OCI-LY7 (cell line): ENCODE measurements around the gene MRRF.

ENCODE experiments used
- EZH2phosphoT487 ChIP-seq: fragments of 200-600 bp; sonication (generic); IDR thresholded peaks from 2 replicates; pipeline ENCODE4 v1.6.1; 2018; ENCODE audit warnings: low read depth, borderline replicate concordance, mild to moderate bottlenecking, mixed run types, antibody characterized with exemption, low read length, moderate library complexity, mixed read lengths
- TF ChIP-seq, protein P1 (sequence below): fragments of 200-600 bp; sonication (generic); conservative IDR thresholded peaks from 2 replicates; pipeline ENCODE4 v1.5.1; 2014; ENCODE audit warnings: mild to moderate bottlenecking, antibody characterized with exemption, low read length, moderate library complexity, mixed read lengths

DNA sequence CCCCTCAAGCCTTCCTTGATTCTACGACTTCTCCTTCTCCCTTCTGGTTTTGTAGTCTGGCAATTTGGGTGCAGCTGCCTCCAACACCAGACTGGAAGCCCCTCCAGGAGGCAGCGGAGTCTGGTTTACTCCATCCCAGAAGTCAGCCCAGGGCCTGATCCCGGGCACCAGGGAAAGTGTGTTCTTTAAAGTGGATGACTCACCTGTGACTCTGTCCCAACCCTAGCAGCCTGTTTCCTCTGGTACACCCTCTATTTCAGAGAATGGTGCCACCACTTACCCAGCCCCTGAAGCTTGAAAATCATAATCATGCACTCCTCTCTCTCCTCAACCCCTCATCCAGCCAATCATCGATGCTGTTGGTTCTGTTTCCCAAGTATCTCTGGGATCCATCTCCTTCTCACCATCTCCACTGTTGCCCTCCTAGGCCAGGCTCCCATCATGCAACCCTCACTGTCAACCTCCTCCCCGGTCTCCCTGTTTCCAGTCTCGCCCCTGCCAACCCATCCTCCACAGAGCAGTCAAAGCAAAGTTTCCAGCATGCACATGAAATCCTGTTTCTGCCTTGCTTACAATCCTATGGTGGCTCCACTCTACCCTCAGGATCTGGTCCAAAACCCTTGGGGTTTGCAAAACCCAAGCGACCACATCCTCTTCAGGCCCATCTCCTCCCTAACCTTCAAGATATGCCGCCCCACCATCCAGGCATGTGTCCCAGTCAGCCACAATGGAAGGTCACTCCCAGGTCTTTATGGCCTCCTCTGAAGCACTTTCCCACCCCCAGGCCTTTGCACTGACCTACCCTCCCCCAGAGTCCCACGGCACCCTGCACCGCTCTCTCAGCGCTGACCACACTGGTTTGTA, 46.4 kb upstream of the MRRF start:
- TF ChIP-seq, protein P1, sequence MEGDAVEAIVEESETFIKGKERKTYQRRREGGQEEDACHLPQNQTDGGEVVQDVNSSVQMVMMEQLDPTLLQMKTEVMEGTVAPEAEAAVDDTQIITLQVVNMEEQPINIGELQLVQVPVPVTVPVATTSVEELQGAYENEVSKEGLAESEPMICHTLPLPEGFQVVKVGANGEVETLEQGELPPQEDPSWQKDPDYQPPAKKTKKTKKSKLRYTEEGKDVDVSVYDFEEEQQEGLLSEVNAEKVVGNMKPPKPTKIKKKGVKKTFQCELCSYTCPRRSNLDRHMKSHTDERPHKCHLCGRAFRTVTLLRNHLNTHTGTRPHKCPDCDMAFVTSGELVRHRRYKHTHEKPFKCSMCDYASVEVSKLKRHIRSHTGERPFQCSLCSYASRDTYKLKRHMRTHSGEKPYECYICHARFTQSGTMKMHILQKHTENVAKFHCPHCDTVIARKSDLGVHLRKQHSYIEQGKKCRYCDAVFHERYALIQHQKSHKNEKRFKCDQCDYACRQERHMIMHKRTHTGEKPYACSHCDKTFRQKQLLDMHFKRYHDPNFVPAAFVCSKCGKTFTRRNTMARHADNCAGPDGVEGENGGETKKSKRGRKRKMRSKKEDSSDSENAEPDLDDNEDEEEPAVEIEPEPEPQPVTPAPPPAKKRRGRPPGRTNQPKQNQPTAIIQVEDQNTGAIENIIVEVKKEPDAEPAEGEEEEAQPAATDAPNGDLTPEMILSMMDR: no peak
- no peak for TF ChIP-seq EZH2phosphoT487
